DND-41 (cell line): Measurements from ENCODE around the gene TBC1D22B.

Experiments
- ATAC-seq: fragments of 200-7000 bp; cut with Tn5 transposase; 3 replicates; pipeline ENCODE4 v1.9.1; 2021; ENCODE audit warnings: low read depth; ENCODE audit not compliant: insufficient read depth
- DNase-seq: peaks from one replicate; pipeline ENCODE4 v3.0.0-alpha.2; 2020
- H2AFZ ChIP-seq: 2 replicates; pipeline ENCODE4 v1.6.0; 2012; ENCODE audit warnings: low read depth, low read length
- H3K27ac ChIP-seq: 2 replicates; pipeline ENCODE4 v1.5.1; 2012; ENCODE audit warnings: low read length, inconsistent platforms
- H3K27me3 ChIP-seq: fragments of 200-600 bp; sonication (generic); 2 replicates; pipeline ENCODE4 v1.6.0; 2012; ENCODE audit warnings: low read length, mild to moderate bottlenecking, inconsistent platforms; ENCODE audit not compliant: insufficient read depth, poor library complexity
- H3K36me3 ChIP-seq: 2 replicates; pipeline ENCODE4 v1.5.1; 2012; ENCODE audit warnings: low read length, inconsistent platforms; ENCODE audit not compliant: insufficient read depth
- H3K4me1 ChIP-seq: 2 replicates; pipeline ENCODE4 v1.5.1; 2012; ENCODE audit warnings: mild to moderate bottlenecking, low read length; ENCODE audit not compliant: insufficient read depth
- H3K4me2 ChIP-seq: 2 replicates; pipeline ENCODE4 v1.6.0; 2012; ENCODE audit warnings: mild to moderate bottlenecking, moderate library complexity, low read length, inconsistent platforms; ENCODE audit not compliant: insufficient read depth
- H3K4me3 ChIP-seq, 2 experiments: fragments of 200-600 bp in 1 of 2; shearing (Covaris generic) in 1 of 2; 2 replicates each; pipeline ENCODE4 v1.5.1; 2012 to 2016; ENCODE audit warnings: inconsistent platforms in 2 of 2, low read length in 2 of 2, mild to moderate bottlenecking in 2 of 2, low read depth in 1 of 2, moderate library complexity in 1 of 2
- H3K79me2 ChIP-seq: 2 replicates; pipeline ENCODE4 v1.6.0; 2012; ENCODE audit warnings: low read length, inconsistent platforms; ENCODE audit not compliant: insufficient read depth
- H3K9ac ChIP-seq: 2 replicates; pipeline ENCODE4 v1.6.0; 2012; ENCODE audit warnings: low read depth, mild to moderate bottlenecking, inconsistent platforms, low read length, moderate library complexity
- H3K9me3 ChIP-seq: 2 replicates; pipeline ENCODE4 v1.5.1; 2012; ENCODE audit warnings: low read length, moderate library complexity, mild to moderate bottlenecking, inconsistent platforms; ENCODE audit not compliant: insufficient read depth, severe bottlenecking
- H4K20me1 ChIP-seq: 2 replicates; pipeline ENCODE4 v1.6.0; 2012; ENCODE audit warnings: low read length; ENCODE audit not compliant: insufficient read depth
- CTCF ChIP-seq: IDR thresholded peaks from 2 replicates; pipeline ENCODE4 v1.5.1; 2012; ENCODE audit warnings: borderline replicate concordance, low read length, moderate library complexity, mild to moderate bottlenecking; ENCODE audit not compliant: poor library complexity, severe bottlenecking; ENCODE audit errors: extremely low read depth
- EZH2 ChIP-seq: IDR thresholded peaks from 3 replicates; pipeline ENCODE4 v1.6.1; 2012; ENCODE audit warnings: borderline replicate concordance, low read depth, mild to moderate bottlenecking, moderate library complexity, low read length, inconsistent platforms; ENCODE audit not compliant: severe bottlenecking

TBC1D22B gene

DNA sequence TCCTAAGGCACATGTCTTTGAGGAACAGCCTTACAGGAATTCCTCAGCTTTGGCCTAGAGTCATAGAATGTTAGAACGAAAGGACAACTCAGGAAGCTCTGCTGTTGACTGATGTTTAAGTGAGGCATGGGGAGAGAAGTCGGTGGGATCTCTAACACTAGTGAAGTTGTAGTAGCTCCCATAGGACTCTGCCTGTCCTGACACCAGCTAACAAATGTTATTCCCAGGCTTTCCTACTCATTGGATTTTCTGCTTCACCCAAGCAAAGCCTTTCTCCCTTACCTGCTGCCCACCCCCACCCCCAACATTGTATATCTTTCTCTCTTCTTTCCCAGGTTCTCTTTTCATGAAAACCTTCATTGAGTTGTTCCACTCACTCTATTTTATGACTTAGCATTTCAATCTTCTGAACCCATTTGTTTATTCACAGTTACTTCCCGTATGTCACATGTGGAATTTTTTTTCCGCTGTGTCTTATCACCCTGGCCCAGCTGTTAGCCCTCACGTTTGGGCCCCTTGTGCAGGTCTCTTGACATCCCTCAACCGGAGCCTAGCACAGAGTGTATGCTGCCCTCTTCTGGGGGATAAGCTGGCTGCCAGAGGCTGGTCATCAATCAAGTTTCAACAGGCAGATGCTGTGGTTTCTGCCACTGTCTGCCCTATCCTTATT is 57.0 kb downstream of the TBC1D22B start:
- Histone ChIP-seq H3K4me3 (no peak overlapping the region), H3K27me3 (no peaks in the 10 kb centered on the region), H3K4me1 (peaks cover 18% of the 10 kb centered on the region), H3K9me3 (no peaks in the 10 kb centered on the region), H2AFZ (no peak overlapping the region), H3K4me2 (no peak overlapping the region), H4K20me1 (no peaks in the 10 kb centered on the region), H3K36me3 (peaks cover 81% of the 10 kb centered on the region), H3K27ac (peak overlapping the region; percentile 45), H3K79me2 (peaks cover under 1% of the 10 kb centered on the region; the same call in 1 of the 2 replicates), H3K9ac (no peak overlapping the region)
- no peak for TF ChIP-seq EZH2
- peak; percentile 84 for TF ChIP-seq CTCF
- ATAC-seq (peak; percentile 87), DNase-seq (peak; percentile 70)

DNA sequence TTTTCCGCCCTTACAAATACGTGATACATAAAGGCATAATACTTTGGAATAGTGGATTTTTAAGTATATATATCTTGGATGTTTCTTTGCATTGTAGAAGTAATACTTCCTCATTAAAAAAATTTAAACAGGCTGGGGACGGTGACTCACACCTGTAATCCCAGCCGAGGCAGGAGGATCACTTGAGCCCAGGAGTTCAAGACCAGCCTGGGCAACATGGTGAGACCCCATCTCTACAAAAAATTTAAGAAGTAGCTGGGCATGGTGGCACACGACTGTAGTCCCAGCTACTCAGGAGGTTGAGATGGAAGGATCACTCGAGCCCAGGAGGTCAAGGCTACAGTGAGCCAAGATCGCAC is 57.6 kb downstream of the TBC1D22B start:
- Histone ChIP-seq H3K79me2 (no peaks in the 10 kb centered on the region; the same call in 1 of the 2 replicates), H2AFZ (no peak overlapping the region), H3K27me3 (no peaks in the 10 kb centered on the region), H3K9me3 (no peaks in the 10 kb centered on the region), H3K9ac (no peak overlapping the region), H3K4me1 (peaks cover 17% of the 10 kb centered on the region), H3K4me3 (no peak overlapping the region), H3K36me3 (peaks cover 85% of the 10 kb centered on the region), H3K27ac (no peak overlapping the region), H4K20me1 (no peaks in the 10 kb centered on the region), H3K4me2 (no peak overlapping the region)
- no peak; the same call in 2 of the 3 replicates for ATAC-seq
- TF ChIP-seq EZH2 (no peak), CTCF (no peak)
- DNase-seq = no peak

- no peaks in the 10 kb centered on the region for H3K27me3 ChIP-seq
- no peaks in the 10 kb centered on the region for H3K9me3 ChIP-seq
- H3K4me3 ChIP-seq = no peak overlapping the region
- H3K9ac ChIP-seq = no peak overlapping the region
- DNase-seq (no peak), ATAC-seq (no peak)
- H3K27ac ChIP-seq = no peak overlapping the region
- no peak overlapping the region for H2AFZ ChIP-seq
- H3K79me2 ChIP-seq = no peaks in the 10 kb centered on the region; the same call in 1 of the 2 replicates
- peaks cover 9% of the 10 kb centered on the region for H3K4me1 ChIP-seq
- TF ChIP-seq EZH2 (no peak), CTCF (no peak)
- H3K36me3 ChIP-seq = peaks cover 95% of the 10 kb centered on the region
- no peaks in the 10 kb centered on the region for H4K20me1 ChIP-seq
- H3K4me2 ChIP-seq = no peak overlapping the region
Observed at GRCh38 chr6:37316071-37316470, 58.5 kb downstream of the TBC1D22B start.
